Iris pigment epithelial cell (primary cell): ENCODE results near the gene CXCR5.
A peak's percentile ranks its signal among the peaks of the same experiment; 100 is the strongest.

Experiments used
- DNase-seq: peaks from one replicate; pipeline ENCODE4 v3.0.0-alpha.2; 2011; ENCODE audit warnings: low read depth

CXCR5 gene, protein sequence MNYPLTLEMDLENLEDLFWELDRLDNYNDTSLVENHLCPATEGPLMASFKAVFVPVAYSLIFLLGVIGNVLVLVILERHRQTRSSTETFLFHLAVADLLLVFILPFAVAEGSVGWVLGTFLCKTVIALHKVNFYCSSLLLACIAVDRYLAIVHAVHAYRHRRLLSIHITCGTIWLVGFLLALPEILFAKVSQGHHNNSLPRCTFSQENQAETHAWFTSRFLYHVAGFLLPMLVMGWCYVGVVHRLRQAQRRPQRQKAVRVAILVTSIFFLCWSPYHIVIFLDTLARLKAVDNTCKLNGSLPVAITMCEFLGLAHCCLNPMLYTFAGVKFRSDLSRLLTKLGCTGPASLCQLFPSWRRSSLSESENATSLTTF

DNA sequence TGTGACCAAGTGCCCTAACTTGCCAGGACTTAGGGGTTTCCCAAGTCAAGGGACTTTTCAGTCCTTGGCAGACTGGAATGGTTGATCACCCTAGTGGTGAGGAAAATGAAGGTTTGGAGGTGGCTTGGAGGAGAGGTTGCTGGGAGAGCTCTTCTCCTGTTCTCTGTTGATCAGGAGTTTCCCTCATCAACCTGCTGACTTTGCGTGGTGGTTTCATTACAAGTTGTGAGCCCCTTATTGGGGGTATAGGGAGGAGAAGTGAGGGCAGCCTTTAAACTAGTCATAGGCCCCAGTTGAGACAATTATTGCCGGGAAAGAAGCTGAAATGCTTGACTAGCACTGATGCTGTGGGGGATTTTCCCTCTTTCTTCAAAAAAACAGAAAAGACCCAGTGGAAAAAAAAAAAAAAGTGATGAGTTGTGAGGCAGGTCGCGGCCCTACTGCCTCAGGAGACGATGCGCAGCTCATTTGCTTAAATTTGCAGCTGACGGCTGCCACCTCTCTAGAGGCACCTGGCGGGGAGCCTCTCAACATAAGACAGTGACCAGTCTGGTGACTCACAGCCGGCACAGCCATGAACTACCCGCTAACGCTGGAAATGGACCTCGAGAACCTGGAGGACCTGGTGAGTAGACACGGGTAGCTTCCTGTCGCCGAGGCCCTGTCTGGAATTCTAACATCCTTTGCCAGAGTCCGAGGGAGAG lies at the start of gene CXCR5:
Gene CXCR5 (plus strand): TSS at position 525 of the 704 bp plus-strand sequence. CDS start 50 bp downstream, at position 575.
- DNase-seq: no peak

DNA sequence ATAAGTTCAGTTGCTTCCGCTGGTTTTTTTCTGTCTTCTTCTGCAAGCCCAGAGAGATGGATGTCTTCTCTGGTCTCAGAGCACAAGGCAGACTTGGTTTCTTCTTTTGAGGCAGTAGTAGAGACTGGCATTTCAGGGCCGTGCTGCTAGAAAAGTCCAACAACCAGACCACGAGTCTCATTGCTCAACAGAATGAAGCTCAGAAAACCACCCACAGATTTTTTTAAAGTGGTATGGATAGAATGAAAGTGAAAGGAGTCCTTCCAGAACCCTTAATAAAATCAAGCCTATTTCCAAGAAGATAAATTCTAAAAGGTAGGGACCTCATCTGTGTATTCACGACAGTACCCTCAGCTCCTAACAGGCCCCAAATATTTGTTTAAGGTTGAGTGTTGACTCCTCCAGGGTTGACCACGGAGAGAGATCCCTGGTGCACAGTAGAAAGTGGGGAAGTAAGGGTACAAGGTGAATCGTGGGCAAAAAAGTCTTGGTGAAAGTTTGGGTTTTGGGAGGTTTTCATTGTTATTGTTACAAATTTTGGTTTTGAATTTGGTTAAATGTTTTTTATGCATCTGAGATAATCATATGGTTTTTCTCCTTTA lies 49.2 kb upstream of the CXCR5 start:
- peak; percentile 66 for DNase-seq

DNA sequence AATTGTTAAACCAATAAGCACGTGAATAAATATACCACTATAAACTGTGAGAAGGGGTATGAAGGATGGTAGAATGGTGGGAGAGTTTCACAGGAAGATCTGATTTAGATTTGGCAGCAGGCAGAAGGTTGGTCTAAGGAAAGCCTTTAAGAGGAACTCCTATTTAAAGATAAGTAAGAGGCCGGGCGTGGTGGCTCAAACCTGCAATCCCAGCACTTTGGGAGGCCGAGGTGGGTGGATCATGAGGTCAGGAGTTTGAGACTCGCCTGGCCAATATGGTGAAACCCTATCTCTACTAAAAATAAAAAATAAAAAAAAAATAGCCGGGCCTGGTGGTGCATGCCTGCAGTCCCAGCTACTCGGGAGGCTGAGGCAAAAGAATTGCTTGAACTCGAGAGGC lies 45.8 kb upstream of the CXCR5 start:
- no peak for DNase-seq

DNA sequence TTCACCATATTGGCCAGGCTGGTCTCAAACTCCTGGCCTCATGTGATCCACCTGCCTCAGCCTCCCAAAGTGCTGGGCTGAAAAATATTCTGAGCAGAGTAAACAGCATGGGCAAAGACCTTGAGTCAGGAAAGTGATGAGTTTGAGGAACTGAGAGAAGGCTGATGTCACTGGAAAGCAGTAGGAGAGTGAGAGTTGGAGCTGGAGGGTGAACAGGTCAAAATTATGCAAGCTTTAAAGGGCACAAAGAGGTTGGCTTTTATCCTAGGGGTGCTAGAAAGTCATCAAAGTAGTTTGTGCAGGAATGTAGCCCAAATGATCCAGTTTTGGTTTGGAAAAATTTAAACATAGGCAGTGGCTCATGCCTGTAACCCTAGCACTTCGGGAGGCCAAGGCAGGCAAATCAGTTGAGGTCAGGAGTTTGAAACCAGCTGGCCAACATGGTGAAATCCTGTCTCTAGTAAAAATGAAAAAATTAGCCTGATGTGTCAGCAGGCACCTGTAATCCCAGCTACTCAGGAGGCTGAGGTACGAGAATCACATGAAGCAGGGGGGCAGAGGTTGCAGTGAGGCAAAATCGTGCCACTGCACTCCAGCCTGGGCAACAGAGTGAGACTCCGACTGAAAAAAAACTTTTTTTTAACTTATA lies 44.7 kb upstream of the CXCR5 start:
- no peak for DNase-seq

DNA sequence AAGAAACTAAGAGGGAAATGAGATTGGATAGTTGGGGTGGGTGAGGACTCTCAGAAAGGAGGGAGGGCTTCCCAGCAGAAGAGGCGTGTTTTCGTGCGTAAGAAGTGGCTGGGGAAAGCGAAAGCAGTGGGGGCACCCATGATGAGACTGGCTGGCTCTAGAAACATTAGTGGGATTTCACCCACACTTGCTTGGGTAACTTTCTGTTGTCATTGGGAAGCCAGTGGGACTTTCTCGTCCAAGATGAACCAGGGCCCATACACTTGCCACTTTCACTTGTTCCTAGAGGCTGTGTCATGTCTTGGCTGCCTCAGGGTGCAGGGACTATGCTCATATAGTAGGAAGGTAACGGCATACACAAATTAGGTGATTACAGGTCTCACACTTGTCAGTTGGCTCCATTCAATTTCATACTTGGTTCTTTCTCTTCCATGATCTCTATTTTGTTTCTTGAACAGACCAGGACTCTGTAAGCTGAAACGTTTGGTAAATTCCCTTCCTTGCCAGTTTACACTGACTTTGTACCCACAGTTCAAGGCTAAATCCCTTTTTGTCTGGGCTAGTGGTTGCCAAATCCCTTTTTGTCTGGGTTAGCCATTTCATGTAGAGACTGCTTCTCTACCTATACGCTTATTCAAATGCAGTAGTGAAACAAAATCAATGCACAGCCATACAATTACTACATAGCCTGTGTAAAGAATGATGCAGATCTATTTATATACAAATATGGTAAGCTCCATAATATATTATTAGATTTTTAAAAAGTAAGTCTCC lies 42.0 kb upstream of the CXCR5 start:
- no peak for DNase-seq

DNA sequence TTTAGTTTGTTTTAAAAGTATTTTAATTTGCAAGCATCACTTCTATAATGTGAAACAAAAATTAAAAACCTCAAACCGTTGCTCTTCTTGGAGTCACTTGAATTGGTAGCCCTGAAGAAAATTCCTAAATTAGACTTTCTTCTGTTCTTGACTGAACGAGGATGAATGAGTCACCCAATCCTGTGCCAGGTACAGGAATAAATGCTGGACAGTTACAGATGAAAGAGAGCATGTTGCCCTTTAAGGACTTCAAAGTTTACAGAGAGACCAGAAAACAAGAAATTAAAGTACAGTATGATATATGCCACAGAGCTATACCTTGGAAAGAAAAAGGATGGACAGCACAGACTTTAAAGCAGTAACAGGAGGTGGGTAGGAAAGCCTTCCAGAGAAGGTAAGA lies 41.3 kb upstream of the CXCR5 start:
- peak; percentile 56 for DNase-seq

DNA sequence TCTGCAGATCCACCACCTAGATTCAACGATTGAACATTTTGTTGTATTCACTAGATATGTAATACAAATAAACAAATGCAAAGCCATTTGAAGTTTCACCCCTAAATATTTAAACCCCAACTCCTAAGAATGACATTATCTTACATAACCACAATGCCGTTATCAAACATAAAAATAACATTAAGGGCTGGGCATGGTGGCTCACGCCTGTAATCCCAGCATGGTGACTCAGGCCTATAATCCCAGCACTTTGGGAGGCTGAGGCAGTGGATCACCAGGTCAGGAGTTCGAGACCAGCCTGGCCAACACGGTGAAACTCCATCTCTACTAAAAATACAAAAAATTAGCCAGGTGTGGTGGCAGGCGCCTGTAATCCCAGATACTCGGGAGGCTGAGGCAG lies 40.8 kb upstream of the CXCR5 start:
- peak; percentile 10 for DNase-seq

DNA sequence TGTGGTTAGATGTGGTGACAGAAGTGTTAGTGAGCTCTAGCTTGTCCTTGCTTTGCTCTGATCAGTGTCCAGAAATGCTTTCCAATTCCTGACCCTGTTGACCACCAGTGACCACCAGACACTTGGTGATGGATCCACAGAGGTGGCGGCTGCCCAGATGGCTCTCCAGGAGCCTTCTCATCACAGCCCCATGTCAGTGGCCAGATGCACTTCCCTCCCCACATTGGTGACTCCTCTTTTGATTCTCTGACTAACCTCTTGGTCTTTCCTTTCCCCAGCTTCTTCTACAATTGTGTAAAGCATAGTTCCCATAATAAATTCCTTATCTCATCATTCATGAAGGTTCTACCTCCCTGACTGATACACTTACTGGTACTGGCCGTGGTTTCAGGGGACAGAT lies 40.1 kb upstream of the CXCR5 start:
- DNase-seq: no peak

DNA sequence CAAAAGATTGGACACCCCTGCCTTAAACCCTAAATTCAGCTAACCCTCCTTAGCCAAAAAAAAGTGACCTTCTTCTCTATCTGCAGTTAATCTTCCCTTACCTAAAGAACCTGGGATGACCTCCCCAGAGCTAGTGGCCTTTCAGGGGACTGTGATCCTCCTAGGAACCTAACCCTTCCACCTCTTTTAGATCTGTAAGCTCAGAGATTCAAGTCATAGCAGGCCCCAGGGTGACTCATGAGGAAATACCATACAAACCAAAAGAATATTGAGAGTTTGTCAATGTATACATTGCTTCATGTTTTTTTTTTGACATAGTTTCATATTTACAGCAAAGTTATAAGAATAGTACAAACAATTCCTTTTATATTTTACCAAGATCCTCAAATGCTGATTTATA lies 38.3 kb upstream of the CXCR5 start:
- DNase-seq: peak; percentile 81

DNA sequence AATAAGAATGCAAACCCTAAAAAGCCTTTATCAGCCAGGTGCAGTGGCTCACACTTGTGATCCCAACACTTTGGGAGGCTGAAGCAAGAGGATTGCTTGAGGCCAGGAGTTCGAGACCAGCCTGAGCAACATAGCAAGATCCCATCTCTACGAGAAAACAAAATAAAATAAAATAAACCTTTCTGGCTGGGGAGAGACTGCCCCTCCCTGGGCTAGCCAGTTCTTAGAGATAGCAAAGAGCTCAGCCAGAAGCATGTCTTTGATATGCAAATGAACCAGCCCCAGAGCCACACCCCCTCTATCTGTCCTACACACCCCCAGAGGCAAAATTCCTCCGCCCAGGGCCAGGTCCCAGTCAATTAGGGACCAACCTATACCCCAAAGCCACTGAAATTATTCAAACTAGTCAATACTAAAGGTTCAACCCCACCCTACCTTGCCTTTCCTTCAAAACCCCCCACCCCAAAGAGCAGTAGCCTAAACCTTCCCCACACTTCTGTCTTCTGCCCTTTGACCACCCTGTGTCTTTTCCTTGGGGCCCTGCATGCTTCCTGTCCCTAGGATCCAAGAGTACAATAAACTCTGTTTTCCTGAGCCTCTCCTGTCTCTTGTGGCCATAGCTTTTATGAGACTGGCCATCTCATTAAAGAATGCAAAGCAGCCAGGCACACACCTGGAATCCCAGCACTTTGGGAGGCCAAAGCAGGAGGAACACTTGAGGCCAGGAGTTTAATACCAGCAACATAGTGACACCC lies 37.3 kb upstream of the CXCR5 start:
- no peak for DNase-seq

DNA sequence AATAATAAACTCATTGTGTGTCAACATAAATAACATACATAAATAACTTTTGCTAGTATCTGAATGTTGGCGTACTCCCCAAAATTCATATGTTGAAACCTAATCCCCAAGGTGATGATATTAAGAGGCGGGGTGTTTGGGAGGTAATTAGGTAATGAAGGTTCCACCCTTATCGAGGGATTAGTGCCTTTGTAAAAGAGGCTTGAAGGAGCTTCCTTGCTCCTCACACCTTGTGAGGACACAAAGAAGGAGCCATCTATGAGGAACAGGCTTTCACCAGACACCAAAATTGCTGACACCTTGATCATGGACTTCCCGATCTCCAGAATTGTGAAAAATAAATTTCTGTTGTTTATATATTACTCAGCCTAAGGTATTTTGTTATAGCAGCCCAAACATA lies 33.9 kb upstream of the CXCR5 start:
- no peak for DNase-seq

DNA sequence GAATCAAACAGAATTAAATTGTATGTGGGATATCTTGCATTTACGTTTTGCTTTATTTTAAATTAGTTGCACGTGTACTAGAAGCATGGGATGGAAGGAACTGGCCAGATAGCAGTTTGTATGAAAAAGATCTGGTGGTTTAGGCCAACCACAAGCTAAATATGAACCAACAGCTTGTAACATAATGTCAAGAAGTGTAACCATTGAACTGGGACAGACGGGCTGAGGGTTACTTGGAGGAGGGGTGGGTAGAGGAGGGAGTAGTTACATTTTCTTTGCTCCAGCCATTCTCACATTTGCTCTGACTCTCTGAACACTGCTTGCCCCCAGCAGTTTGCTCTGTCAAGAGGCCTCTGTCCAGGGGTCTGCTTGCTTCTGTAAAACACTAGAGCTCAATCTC lies 31.7 kb upstream of the CXCR5 start:
- no peak for DNase-seq

DNA sequence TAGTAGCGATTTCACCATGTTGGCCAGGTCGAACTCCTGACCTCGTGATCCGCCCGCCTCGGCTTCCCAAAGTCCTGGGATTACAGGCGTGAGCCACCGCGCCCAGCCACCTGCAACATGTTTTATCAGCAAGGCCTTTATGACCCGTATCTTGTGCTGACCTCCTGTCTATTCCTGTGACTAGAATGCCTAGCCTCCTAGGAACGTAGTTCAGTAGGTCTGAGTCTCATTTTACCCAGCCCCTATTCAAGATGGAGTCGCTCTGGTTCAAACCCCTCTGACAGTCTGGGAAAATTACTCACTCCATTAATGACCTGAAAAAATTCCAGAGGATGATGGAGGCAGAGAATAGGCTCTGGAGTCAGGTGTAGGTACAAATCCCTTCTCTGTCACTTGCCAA lies 30.0 kb upstream of the CXCR5 start:
- no peak for DNase-seq

DNA sequence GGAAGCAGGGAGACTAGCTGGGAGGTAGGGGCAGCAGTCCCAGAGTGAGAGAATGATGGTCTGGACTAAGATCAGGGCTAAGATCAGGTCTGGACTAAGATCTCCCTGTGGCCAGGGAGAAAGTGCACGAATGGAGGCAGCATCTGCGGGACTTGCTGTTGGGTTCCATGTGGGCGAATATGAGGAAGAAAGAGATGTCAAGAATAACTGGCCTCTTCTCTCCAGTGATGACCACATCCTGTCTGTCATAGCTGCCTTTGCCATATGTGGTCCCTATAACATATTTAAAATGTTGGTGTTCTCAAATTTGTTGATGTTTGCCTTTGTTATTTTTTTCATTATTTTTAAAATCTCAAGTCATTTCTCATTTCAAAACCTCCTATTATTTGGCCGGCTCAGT lies 27.4 kb upstream of the CXCR5 start:
- no peak for DNase-seq

DNA sequence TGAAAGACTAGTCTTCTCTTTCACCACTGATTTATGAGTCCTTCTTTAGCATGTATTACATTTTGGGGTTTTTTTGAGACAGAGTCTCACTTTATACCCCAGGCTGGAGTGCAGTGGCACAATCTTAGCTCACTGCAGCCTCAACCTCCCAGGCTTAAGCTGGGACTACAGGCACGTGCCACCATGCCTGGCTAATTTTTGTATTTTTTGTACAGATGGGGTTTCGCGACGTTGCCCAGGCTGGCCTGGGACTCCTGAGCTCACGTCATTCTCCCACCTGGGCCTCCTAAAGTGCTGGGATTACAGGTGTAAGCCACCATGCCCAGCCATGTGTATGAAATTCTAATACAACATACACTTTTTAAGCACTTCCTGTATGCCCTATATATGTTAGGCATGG lies 26.3 kb upstream of the CXCR5 start:
- DNase-seq: no peak

DNA sequence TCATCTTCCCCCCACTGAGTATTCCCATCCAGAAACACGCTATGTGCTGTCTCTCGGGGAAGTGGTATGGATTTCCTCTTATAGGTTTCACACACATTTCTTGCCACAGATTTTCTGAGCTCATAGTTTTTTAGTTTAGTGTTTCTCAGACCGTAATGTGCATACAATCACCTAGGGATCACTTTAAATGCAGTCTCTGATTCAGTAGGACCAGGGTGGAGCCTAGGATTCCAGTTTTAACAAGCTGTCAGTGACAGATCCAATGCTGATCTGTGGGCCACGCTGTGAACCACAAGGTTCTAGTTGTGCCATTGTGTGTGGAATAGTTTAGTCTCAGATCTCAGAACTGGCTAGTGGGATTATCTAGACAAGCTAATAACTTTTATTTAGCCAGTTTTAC lies 23.7 kb upstream of the CXCR5 start:
- no peak for DNase-seq

DNA sequence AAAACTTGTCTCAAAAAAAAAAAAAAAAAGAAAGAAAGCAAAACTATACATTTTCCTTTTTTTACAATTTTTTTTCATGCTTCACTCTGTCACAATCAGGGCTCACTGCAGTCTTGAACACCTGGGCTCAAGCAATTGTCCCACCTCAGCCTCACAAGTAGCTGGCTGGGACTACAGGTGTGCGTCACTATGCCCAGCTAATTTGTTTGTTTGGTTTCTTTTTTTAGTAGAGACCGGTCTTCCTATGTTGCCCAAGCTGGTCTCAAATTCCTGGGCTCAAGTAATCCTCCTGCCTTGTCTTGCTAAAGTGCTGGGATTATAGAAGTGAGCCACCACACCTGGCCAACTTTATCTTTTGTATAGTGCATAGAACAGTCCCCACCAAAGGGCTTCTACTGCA lies 15.0 kb upstream of the CXCR5 start:
- DNase-seq: no peak

DNA sequence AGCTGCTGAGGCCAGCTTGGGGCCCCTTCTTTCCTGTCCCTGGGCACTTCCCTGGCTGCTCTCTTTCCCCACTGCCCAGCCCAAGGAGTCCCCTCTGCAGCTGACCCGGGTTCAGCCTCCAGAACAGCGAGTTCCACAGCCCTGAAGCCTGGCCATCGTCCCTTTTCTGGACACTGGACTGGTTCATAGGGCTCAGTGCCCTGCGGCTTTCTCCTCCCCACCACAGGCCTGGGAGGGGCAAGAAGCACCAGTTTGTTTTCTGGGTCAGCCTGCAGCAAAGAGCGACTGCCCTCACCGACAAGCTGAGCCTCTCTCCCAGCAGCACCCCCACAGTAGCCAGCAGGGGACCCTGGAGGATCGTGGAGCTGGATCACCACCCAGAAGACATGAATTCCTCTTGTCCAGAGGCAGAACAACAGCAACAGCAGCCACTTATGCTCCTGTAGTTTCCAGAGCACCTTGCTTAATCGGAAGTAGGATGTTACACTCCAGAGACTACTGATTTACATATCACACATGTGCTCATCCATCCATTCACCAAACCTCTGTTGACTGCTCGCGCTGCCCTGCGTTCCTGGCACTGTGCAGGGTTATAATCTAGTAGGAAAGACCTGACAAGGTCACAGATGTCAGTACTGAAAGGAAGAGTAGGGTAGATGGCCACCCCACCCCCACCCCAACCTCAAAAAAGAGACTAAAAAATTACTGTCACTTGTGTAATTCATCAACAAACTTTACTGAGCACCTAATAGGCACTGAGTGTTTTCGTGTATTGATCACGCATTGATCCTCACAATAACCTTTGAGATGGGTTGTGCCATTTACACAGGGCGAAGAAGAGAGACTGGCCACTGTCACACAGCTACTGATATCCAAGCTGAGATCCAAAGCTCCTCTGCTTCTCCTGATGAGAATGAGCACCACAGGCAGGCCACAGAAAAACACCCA lies 13.0 kb upstream of the CXCR5 start:
- DNase-seq: peak; percentile 16

DNA sequence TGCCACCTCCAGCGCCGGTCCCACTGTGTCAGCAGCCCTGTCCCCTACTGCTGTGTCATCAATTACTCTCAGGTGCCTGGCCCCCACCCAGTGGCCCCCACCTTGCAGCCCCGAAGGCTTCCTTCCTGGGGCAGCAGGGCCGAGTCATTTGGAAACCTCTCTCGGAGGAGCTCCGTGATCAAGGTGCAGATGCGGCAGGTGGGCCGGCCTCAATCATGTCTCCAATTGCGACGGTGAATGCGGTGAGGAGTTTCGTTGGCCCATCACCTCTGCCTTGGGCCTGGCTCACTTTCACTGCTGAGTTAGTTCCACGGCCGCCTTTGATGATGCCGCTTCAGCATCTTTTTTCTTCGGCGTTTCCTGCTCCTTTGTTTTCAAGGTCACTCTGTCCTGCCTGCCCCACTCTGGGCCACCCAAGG lies 11.3 kb upstream of the CXCR5 start:
- DNase-seq: no peak

DNA sequence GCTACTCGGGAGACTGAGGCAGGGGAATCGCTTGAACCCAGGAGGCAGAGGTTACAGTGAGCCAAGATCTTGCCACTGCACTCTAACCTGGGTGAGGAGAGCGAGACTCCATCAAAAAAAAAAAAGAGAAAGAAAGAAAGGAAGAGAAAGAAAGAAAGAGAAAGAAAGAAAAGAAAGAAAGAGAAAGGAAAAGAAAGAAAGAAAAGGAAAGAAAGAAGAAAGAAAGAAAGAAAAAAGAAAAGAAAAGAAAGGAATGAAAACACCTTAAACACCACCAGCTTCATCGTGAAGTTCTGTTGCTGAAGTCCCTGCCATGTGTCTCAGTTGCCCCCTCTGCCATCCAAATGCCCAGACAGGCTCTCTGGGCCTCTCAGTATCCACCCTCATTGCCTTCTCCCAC lies 9.9 kb upstream of the CXCR5 start:
- no peak for DNase-seq
